Adrenal gland (tissue), 12 donors: ENCODE data around the gene TM4SF20. TPM values are rescaled to one million over a fixed set of nuclear protein-coding genes. Genes with fewer than 3 reads are reported as not detected.

ENCODE experiments used
- DNase-seq, 7 donors: peaks; one replicate each; pipeline ENCODE4 v3.0.0-alpha.2; 2019 to 2020
- H3K27ac ChIP-seq, 5 donors: fragments of 200-600 bp; sonication (generic) in 4 of 5; 1 replicate in 3 of 5; 2 replicates in 2 of 5; pipeline versions ENCODE4 v1.5.1 to v1.8.0; 2016 to 2020; ENCODE audit warnings: mild to moderate bottlenecking in 1 of 5
- H3K27me3 ChIP-seq: fragments of 200-600 bp; 2 replicates; pipeline ENCODE4 v1.8.0; 2021
- H3K36me3 ChIP-seq, 2 donors: fragments of 200-600 bp; replicated peaks in 1 of 2; 1 replicate in 1 of 2; 2 replicates in 1 of 2; pipeline versions ENCODE4 v1.5.1 to v1.8.0; 2018 to 2022
- H3K4me1 ChIP-seq, 2 donors: fragments of 200-600 bp; replicated peaks in 1 of 2; 1 replicate in 1 of 2; 2 replicates in 1 of 2; pipeline versions ENCODE4 v1.5.1 to v1.8.0; 2018 to 2021
- H3K4me3 ChIP-seq, 4 donors: fragments of 200-600 bp; sonication (generic) in 3 of 4; one replicate each; pipeline ENCODE4 v1.5.1; 2016 to 2018
- H3K9me3 ChIP-seq, 3 donors: fragments of 200-600 bp; sonication (generic) in 1 of 3; replicated peaks in 1 of 3; 1 replicate in 2 of 3; 2 replicates in 1 of 3; pipeline versions ENCODE4 v1.5.1 to v1.8.0; 2016 to 2021
- POLR2A ChIP-seq, 2 donors: fragments of 450-650 bp; IDR thresholded peaks; one replicate each; pipeline ENCODE4 v1.6.1; 2017; ENCODE audit warnings: antibody characterized with exemption in 2 of 2, mild to moderate bottlenecking in 2 of 2, moderate library complexity in 1 of 2
- WGBS, 4 donors: extraction: QIAGEN DNeasy Blood & Tissue Kit in 2 of 4; methylation state at CpG; one replicate each; pipeline versions ENCODE4 v1.1.5 to v1.1.7; 2013 to 2017; 5-methylcytosine and 5-hydroxymethylcytosine counted together
- intact Hi-C, 2 donors: fragments of 100-400 bp; cut with DNase I; formaldehyde crosslinking; loops; one replicate each; pipeline versions ENCODE4 v1.14.1 to v1.15.0; 2022 to 2023
- polyA plus RNA-seq, 3 donors: library from polyadenylated mRNA; stranded (reverse); fragments of 200-250 nt in 2 of 3; fragments of 350-450 nt in 1 of 3; fragmentation: Illumina TruSeq in 1 of 3; extraction: RNeasy Lipid Tissue Mini Kit (QIAGEN cat#74804) in 1 of 3; gene quantifications; one replicate each; pipeline ENCODE4 v1.2.3, GENCODE V29; 2013 to 2014
- total RNA-seq, 9 donors: library from RNA; depleted of rRNA in 4 of 9; stranded (reverse); fragments of >200 nt in 4 of 9; fragments of 120-200 nt in 1 of 9; fragmentation: NEBNext Ultra II Directional in 1 of 9; extraction: Animal tissue kit (Norgen Biotek cat#: 25700) in 1 of 9; gene quantifications; one replicate each; pipeline versions ENCODE4 v1.1.0 to v1.2.4, GENCODE V29; 2013 to 2023
- TF ChIP-seq, protein P1 (sequence below), 6 experiments: fragments of 450-650 bp in 4 of 6; fragments of 200-600 bp in 2 of 6; sonication (generic) in 1 of 6; IDR thresholded peaks; 1 replicate in 5 of 6; 2 replicates in 1 of 6; pipeline versions ENCODE4 v1.5.1 to v1.8.0; 2016 to 2021; ENCODE audit warnings: antibody characterized with exemption in 6 of 6, mild to moderate bottlenecking in 2 of 6, moderate library complexity in 1 of 6
- donor health status: healthy with polysubstance abuse.
- donor health status: Bipolar disorder and iron deficiency.
- donor health status: DM: yes; HTN: yes; CAD: no.
- donor health status: DM: no; HTN: no; CAD: no.
- donor health status: DM: no; HTN: no; CAD: no.
- donor health status: DM: yes; HTN: yes; CAD: no.

Gene TM4SF20
- total and polyA plus RNA-seq, 12 donors, result 0.14 TPM; not detected in 11

GRCh38 chr2:227340106-227340505, 39.0 kb downstream of the TM4SF20 start:
- TF ChIP-seq, protein P1, sequence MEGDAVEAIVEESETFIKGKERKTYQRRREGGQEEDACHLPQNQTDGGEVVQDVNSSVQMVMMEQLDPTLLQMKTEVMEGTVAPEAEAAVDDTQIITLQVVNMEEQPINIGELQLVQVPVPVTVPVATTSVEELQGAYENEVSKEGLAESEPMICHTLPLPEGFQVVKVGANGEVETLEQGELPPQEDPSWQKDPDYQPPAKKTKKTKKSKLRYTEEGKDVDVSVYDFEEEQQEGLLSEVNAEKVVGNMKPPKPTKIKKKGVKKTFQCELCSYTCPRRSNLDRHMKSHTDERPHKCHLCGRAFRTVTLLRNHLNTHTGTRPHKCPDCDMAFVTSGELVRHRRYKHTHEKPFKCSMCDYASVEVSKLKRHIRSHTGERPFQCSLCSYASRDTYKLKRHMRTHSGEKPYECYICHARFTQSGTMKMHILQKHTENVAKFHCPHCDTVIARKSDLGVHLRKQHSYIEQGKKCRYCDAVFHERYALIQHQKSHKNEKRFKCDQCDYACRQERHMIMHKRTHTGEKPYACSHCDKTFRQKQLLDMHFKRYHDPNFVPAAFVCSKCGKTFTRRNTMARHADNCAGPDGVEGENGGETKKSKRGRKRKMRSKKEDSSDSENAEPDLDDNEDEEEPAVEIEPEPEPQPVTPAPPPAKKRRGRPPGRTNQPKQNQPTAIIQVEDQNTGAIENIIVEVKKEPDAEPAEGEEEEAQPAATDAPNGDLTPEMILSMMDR (IDR thresholded peaks at IDR 0.05), result no peak
- Histone ChIP-seq H3K4me1 (peaks cover 13 to 15% of the 10 kb centered on the region in 2 donors), H3K27ac (no peak overlapping the region), H3K9me3 (no peaks in the 10 kb centered on the region), H3K36me3 (peaks cover 0 to 22% of the 10 kb centered on the region in 2 donors), H3K4me3 (no peak overlapping the region), H3K27me3 (no peaks in the 10 kb centered on the region)
- WGBS, 4 donors, result 75 to 78% (median 76%) methylated on average over 6 of the region's 6 CpGs
- DNase-seq, result no peak
- intact Hi-C loops, result no loop called here

DNA sequence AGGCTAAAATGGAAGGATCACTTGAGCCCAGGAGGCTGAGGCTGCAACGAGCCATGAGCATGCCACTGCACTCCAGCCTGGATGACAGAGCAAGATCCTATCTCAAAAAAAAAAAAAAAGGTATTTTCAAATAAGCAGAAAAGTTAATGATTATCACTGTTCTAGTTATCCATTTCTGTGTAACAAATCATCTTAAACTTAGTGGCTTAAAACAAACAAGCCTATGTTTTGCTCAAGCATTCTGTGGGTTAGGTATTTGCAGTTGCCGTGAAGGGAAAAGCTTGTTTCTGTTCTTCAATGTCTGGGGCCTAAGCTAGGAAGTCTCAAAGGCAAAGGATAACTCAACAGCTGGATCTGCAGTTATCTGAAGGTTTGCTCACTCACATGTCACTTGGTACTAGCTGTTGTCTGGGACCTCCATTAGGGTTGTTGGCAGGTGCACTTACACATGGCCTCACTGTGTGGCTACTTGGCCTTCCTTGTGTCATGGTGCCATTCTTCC, 40.0 kb downstream of the TM4SF20 start:
- no peak for DNase-seq
- TF ChIP-seq, protein P1 (IDR thresholded peaks at IDR 0.05), result no peak
- no peak for TF ChIP-seq POLR2A (IDR thresholded peaks at IDR 0.05)
- Histone ChIP-seq H3K4me3 (no peak overlapping the region), H3K4me1 (peaks cover 13 to 16% of the 10 kb centered on the region in 2 donors), H3K27ac (no peak overlapping the region), H3K27me3 (no peaks in the 10 kb centered on the region), H3K9me3 (no peaks in the 10 kb centered on the region), H3K36me3 (peaks cover 0 to 28% of the 10 kb centered on the region in 2 donors)
- WGBS, 4 donors, result 94 to 100% (median 95%) methylated on average over 2 of the region's 2 CpGs
- intact Hi-C loops, result no loop called here

DNA sequence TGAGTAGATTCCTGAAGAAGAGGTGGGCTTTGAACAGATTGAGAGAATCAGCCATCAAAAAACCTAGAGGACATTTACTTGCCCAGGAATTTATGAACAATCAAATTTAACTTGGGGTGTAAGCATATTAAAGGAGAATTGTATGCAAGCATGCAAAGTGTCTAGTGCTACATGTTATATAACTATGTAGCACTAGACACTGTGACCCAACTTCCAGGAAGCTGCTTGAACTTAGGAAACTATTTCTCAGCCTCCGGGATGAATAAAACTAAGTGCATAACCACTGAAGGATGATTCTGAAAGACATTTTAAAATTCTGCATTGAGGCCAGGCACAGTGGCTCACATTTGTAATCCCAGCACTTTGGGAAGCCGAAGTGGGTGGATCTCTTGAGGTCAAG, 41.7 kb downstream of the TM4SF20 start:
- WGBS, 4 donors, result 92 to 100% (median 95%) methylated on average over 2 of the region's 2 CpGs
- no peak for DNase-seq
- Histone ChIP-seq H3K9me3 (no peaks in the 10 kb centered on the region), H3K4me3 (no peak overlapping the region), H3K4me1 (peaks cover 13 to 16% of the 10 kb centered on the region in 2 donors), H3K27me3 (no peaks in the 10 kb centered on the region), H3K36me3 (peaks cover 0 to 34% of the 10 kb centered on the region in 2 donors), H3K27ac (no peak overlapping the region)
- TF ChIP-seq POLR2A (IDR thresholded peaks at IDR 0.05), result no peak
- TF ChIP-seq, protein P1 (IDR thresholded peaks at IDR 0.05), result no peak
- intact Hi-C loops, result no loop called here

DNA sequence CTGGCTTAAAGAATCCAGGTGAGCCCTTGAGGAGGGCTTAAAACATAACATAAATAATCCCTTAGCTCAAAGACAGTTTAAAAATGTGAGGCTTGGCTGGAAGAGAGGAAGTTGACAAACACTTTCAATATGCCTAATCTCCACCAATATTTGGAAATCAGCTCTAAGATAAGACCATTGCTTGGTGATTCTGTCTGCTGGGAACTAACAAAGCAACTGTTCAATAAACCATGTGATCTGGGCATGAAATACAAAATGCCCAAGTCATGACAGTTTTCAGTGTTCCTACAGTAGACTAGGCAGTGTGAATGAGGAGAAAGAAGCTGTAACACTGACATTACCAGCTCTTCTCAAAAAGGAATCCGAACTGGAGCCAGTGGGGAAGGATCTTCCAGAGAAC, 43.4 kb downstream of the TM4SF20 start:
- H3K36me3 ChIP-seq, result peaks cover 0 to 32% of the 10 kb centered on the region in 2 donors
- no peaks in the 10 kb centered on the region for H3K27me3 ChIP-seq

More for the DNA sequence above, 43.4 kb downstream of the TM4SF20 start:
- intact Hi-C loops, result no loop called here
- no peak for TF ChIP-seq POLR2A (IDR thresholded peaks at IDR 0.05)
- TF ChIP-seq, protein P1 (IDR thresholded peaks at IDR 0.05), result no peak
- no peak for DNase-seq
- Histone ChIP-seq H3K4me1 (peaks cover 13 to 16% of the 10 kb centered on the region in 2 donors), H3K9me3 (no peaks in the 10 kb centered on the region), H3K4me3 (no peak overlapping the region), H3K27ac (peak overlapping the region in 3 of 5 donors; percentile 53 to 74 (median 58))
- WGBS, 4 donors, result 30 to 55% (median 42%) methylated on average over 1 of the region's 1 CpG
